Activated naive CD4-positive, alpha-beta T cell treated with anti-CD3 and anti-CD28 coated beads, Interleukin-2, amount 50 U/mL, for 72 hours (primary cell): ENCODE results near the gene GOLGA8Q. TPM values are rescaled to one million over a fixed set of nuclear protein-coding genes. Genes with fewer than 3 reads are reported as not detected.
A peak's percentile ranks its signal among the peaks of the same experiment; 100 is the strongest.
"Not testable (repeated sequence)": the region's sequence is repeated elsewhere in the genome, so short reads cannot be mapped to it uniquely, and the experiment has no call there.

Experiments used
- ATAC-seq, 2 donors: fragments of 150-1000 bp; cut with Tn5 transposase; 2 replicates each; pipeline ENCODE4 v1.10.0; 2021; ENCODE audit warnings: mild to moderate bottlenecking in 2 of 2, moderate library complexity in 2 of 2
- DNase-seq, 2 donors: peaks; one replicate each; pipeline ENCODE4 v3.0.0; 2021 to 2022; ENCODE audit warnings: low spot score in 2 of 2
- H3K27ac Mint-ChIP-seq, 2 donors: one replicate each; pipeline ENCODE4 v1.8.0; 2022; ENCODE audit warnings: mild to moderate bottlenecking in 2 of 2, mixed read lengths in 2 of 2
- H3K36me3 Mint-ChIP-seq, 2 donors: one replicate each; pipeline ENCODE4 v1.8.0; 2022; ENCODE audit warnings: mixed read lengths in 2 of 2
- H3K9me3 Mint-ChIP-seq, 2 donors: one replicate each; pipeline ENCODE4 v1.8.0; 2022; ENCODE audit warnings: mixed read lengths in 2 of 2
- total RNA-seq, 2 donors: library from RNA; stranded (reverse); gene quantifications; one replicate each; pipeline ENCODE4 v1.2.3, GENCODE V29; 2022

Gene GOLGA8Q
- 1 to 10 TPM in 1 of 2 donors, under 1 TPM in 1; 0.59 to 1.6 TPM for total RNA-seq

- DNase-seq, H3K9me3 Mint-ChIP-seq, H3K27ac Mint-ChIP-seq, H3K36me3 Mint-ChIP-seq, ATAC-seq: not testable (repeated sequence)
These were observed at the start of gene GOLGA8Q for GRCh38 chr15:30551750-30552149. TSS of gene GOLGA8Q (plus strand) at chr15:30552050. CDS start at chr15:30552078, 28 bp downstream.

- not testable (repeated sequence) for H3K9me3 Mint-ChIP-seq, H3K36me3 Mint-ChIP-seq, H3K27ac Mint-ChIP-seq, DNase-seq, ATAC-seq
These were observed 48.7 kb upstream of the GOLGA8Q start for GRCh38 chr15:30502904-30503781.

GRCh38 chr15:30504162-30504843, 47.5 kb upstream of the GOLGA8Q start:
- ATAC-seq, H3K9me3 Mint-ChIP-seq, H3K27ac Mint-ChIP-seq, DNase-seq, H3K36me3 Mint-ChIP-seq: not testable (repeated sequence)

- not testable (repeated sequence) for H3K36me3 Mint-ChIP-seq, H3K27ac Mint-ChIP-seq, DNase-seq, H3K9me3 Mint-ChIP-seq, ATAC-seq
These were observed 37.3 kb upstream of the GOLGA8Q start for GRCh38 chr15:30514545-30514944.

- ATAC-seq, H3K36me3 Mint-ChIP-seq, DNase-seq, H3K9me3 Mint-ChIP-seq, H3K27ac Mint-ChIP-seq: not testable (repeated sequence)
These were observed 28.2 kb upstream of the GOLGA8Q start for GRCh38 chr15:30523453-30524243.

GRCh38 chr15:30525912-30526311, 25.9 kb upstream of the GOLGA8Q start:
- not testable (repeated sequence) for ATAC-seq, DNase-seq, H3K27ac Mint-ChIP-seq

GRCh38 chr15:30529049-30529448, 22.8 kb upstream of the GOLGA8Q start:
- ATAC-seq, H3K9me3 Mint-ChIP-seq, DNase-seq, H3K27ac Mint-ChIP-seq, H3K36me3 Mint-ChIP-seq: not testable (repeated sequence)

More at GRCh38 chr15:30525912-30526311, 25.9 kb upstream of the GOLGA8Q start:
- H3K36me3 Mint-ChIP-seq, H3K9me3 Mint-ChIP-seq: not testable (repeated sequence)

GRCh38 chr15:30566949-30567348, 15.1 kb downstream of the GOLGA8Q start:
- not testable (repeated sequence) for DNase-seq, H3K36me3 Mint-ChIP-seq, H3K9me3 Mint-ChIP-seq, H3K27ac Mint-ChIP-seq
- peak; percentile 74 to 83 for ATAC-seq

GRCh38 chr15:30573012-30573491, 21.2 kb downstream of the GOLGA8Q start:
- peak; percentile 68 to 73 for ATAC-seq
- not testable (repeated sequence) for H3K27ac Mint-ChIP-seq, H3K36me3 Mint-ChIP-seq, DNase-seq, H3K9me3 Mint-ChIP-seq

GRCh38 chr15:30579394-30579970, 27.6 kb downstream of the GOLGA8Q start:
- H3K27ac Mint-ChIP-seq, H3K9me3 Mint-ChIP-seq, DNase-seq, H3K36me3 Mint-ChIP-seq: not testable (repeated sequence)
- ATAC-seq: peak; percentile 41 to 63

- not testable (repeated sequence) for H3K36me3 Mint-ChIP-seq, H3K9me3 Mint-ChIP-seq, DNase-seq, ATAC-seq, H3K27ac Mint-ChIP-seq
These were observed 28.9 kb downstream of the GOLGA8Q start for GRCh38 chr15:30580716-30581115.

- not testable (repeated sequence) for H3K36me3 Mint-ChIP-seq, DNase-seq, H3K9me3 Mint-ChIP-seq, H3K27ac Mint-ChIP-seq, ATAC-seq
These were observed 47.1 kb downstream of the GOLGA8Q start for GRCh38 chr15:30598953-30599352.

- not testable (repeated sequence) for H3K27ac Mint-ChIP-seq, DNase-seq, H3K9me3 Mint-ChIP-seq, H3K36me3 Mint-ChIP-seq, ATAC-seq
These were observed 51.9 kb downstream of the GOLGA8Q start, which contains the start of gene GOLGA8H for GRCh38 chr15:30603796-30604195. TSS of gene GOLGA8H (plus strand) at chr15:30604028. CDS start at chr15:30604126, 98 bp downstream.
